Colonic mucosa (tissue), 4 donors: ENCODE results near the gene CDC42BPG. TPM values are rescaled to one million over a fixed set of nuclear protein-coding genes. Genes with fewer than 3 reads are reported as not detected.

Source experiments
- DNase-seq: peaks from one replicate; pipeline ENCODE4 v3.0.0-alpha.2; 2020
- H3K27ac ChIP-seq: fragments of 200-600 bp; one replicate; pipeline ENCODE4 v1.8.0; 2021
- H3K27me3 ChIP-seq: fragments of 200-600 bp; one replicate; pipeline ENCODE4 v1.8.0; 2021
- H3K36me3 ChIP-seq: fragments of 200-600 bp; one replicate; pipeline ENCODE4 v1.8.0; 2021
- H3K4me1 ChIP-seq: fragments of 200-600 bp; one replicate; pipeline ENCODE4 v1.8.0; 2021; ENCODE audit warnings: mild to moderate bottlenecking
- H3K4me3 ChIP-seq: fragments of 200-600 bp; one replicate; pipeline ENCODE4 v1.8.0; 2021
- H3K9ac ChIP-seq, 2 donors: one replicate each; pipeline ENCODE4 v1.7.0; 2013; ENCODE audit warnings: control low read depth in 2 of 2, low read depth in 2 of 2, low read length in 2 of 2
- H3K9me3 ChIP-seq: fragments of 200-600 bp; one replicate; pipeline ENCODE4 v1.8.0; 2021
- intact Hi-C: fragments of 100-400 bp; cut with DNase I; formaldehyde crosslinking; loops from one replicate; pipeline ENCODE4 v1.14.1; 2022
- total RNA-seq, 2 donors: library from RNA; stranded (reverse); fragmentation: NEBNext Ultra II Directional in 1 of 2; extraction: Animal tissue kit (Norgen Biotek cat#: 25700) in 1 of 2; gene quantifications; one replicate each; pipeline ENCODE4 v1.2.1, GENCODE V29; 2021
- TF ChIP-seq, protein P1 (sequence below): fragments of 200-600 bp; IDR thresholded peaks from one replicate; pipeline ENCODE4 v1.8.0; 2022; ENCODE audit warnings: antibody characterized with exemption, mild to moderate bottlenecking
- donor health status: healthy.
- donor health status: DM: no; HTN: no; CAD: no.
- donor health status: DM: no; HTN: no; CAD: no.

The CDC42BPG gene
- total RNA-seq, 2 donors from 2014 or later: 29.3 to 41.6 TPM

DNA sequence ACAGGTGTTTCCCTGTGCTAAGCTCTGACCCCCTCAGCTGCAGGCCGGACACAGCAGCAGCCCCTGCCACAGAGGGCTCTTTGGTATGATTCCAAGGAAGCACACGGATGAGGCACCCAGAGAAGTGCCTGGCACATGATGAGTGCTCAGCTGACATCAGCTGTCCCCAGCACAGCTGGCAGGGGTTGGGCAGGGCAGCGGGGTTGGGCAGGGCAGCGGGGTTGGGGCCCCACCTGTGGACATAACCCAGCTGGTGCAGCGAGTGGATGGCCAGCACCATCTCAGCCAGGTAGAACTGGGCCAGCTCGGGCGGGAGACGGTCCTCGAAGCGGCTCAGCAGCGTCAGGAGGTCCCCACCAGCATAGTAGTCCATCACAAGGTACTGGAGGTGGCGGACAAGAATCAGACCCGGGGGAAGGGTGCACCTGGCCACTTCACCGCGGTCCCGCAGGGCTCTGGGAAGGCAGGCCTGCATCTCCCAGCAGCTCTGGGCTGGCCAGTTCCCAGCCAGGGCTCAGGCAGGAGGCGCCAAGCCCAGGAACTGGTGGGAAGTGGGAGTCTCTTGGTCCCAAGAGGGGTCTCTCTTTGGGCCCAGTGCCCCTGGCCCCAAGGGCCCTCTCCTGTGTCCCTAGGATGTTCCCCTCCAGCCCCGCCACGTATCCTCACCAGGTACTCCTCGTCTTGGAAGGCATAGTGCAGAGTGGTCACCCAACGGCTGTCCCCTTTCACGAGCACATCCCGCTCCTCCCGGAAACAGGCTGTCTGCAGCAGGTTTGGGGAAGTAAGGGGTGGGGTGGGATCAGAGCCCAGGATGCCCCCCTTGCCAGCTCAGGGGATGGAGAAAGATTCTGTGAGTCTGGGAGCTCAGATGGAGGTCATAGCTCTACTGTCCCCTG, 4.3 kb downstream of the CDC42BPG start:
- Histone ChIP-seq H3K27ac (no peak overlapping the region), H3K4me3 (no peak overlapping the region), H3K27me3 (no peaks in the 10 kb centered on the region), H3K4me1 (no peaks in the 10 kb centered on the region), H3K36me3 (no peaks in the 10 kb centered on the region), H3K9me3 (no peaks in the 10 kb centered on the region), H3K9ac (no peak overlapping the region)
- intact Hi-C loops: loop anchor here (5.0 to 10.0 kb wide), 2 partner anchors 53 to 245 kb away; partner anchors contain the start of genes CDCA5 and ZFPL1
- TF ChIP-seq, protein P1, sequence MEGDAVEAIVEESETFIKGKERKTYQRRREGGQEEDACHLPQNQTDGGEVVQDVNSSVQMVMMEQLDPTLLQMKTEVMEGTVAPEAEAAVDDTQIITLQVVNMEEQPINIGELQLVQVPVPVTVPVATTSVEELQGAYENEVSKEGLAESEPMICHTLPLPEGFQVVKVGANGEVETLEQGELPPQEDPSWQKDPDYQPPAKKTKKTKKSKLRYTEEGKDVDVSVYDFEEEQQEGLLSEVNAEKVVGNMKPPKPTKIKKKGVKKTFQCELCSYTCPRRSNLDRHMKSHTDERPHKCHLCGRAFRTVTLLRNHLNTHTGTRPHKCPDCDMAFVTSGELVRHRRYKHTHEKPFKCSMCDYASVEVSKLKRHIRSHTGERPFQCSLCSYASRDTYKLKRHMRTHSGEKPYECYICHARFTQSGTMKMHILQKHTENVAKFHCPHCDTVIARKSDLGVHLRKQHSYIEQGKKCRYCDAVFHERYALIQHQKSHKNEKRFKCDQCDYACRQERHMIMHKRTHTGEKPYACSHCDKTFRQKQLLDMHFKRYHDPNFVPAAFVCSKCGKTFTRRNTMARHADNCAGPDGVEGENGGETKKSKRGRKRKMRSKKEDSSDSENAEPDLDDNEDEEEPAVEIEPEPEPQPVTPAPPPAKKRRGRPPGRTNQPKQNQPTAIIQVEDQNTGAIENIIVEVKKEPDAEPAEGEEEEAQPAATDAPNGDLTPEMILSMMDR: no peak
- DNase-seq: no peak

DNA sequence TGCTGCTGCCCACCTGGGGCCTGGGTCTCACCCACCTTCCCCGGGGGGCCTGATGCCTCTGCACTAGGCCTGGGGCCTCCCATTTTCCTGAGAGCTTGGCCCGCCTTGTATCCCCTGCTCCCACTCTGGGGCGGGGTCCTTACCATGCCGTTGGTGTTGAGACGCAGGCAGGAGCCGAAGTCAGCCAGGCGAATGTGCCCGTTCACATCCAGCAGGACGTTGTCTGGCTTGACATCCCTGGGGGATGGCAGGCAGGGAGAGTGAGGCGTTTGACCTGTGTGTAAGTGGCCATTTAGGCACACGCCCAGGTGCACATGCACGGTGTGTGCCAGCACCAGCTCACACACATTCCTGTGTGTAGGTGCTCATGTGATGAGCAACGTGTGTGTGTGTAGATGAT, 5.1 kb downstream of the CDC42BPG start:
- peaks cover 2% of the 10 kb centered on the region for H3K36me3 ChIP-seq
- H3K9ac ChIP-seq: no peak overlapping the region
- TF ChIP-seq, protein P1: no peak
- H3K4me3 ChIP-seq: no peak overlapping the region
- intact Hi-C loops: no loop called here
- no peaks in the 10 kb centered on the region for H3K9me3 ChIP-seq
- H3K27ac ChIP-seq: no peak overlapping the region
- no peaks in the 10 kb centered on the region for H3K27me3 ChIP-seq
- DNase-seq: no peak
- H3K4me1 ChIP-seq: no peaks in the 10 kb centered on the region

DNA sequence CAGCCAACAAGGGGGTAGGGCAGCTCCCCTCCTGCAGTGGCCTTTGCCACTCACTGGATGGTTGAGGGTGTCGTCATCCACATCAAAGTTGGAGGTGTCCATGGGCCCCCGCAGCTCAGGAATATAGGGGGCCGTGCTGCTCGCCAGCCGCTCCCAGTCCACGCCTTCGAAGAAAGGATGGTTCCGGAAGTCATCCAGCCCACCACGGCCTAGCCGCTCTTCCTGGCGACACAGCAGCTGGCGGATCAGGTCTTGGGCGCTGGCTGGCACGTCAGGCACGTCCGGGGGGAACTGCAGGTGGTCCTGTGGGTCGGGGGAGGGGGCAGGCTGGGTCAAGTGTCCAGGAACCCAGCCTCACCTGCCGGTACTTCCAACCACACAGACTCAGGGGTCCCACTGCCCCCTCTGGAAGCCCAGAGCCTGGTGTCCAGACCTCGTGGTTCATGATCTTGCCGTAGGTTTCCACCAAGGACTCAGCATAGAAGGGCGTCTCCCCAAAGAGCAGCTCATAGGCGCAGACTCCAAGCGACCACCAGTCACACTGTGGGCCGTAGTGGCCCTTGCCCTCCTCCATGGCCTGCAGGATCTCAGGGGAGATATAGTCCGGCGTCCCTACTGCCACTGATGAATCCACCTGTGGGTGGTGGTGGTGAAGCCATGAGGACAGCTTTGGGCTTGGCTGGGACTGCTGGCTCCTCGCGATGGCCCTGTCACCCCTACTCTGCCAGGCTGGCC, 5.7 kb downstream of the CDC42BPG start:
- DNase-seq: no peak
- Histone ChIP-seq H3K27ac (no peak overlapping the region), H3K36me3 (peaks cover 4% of the 10 kb centered on the region), H3K9ac (no peak overlapping the region), H3K4me1 (no peaks in the 10 kb centered on the region), H3K9me3 (no peaks in the 10 kb centered on the region), H3K4me3 (no peak overlapping the region), H3K27me3 (no peaks in the 10 kb centered on the region)
- intact Hi-C loops: no loop called here
- TF ChIP-seq, protein P1: no peak

DNA sequence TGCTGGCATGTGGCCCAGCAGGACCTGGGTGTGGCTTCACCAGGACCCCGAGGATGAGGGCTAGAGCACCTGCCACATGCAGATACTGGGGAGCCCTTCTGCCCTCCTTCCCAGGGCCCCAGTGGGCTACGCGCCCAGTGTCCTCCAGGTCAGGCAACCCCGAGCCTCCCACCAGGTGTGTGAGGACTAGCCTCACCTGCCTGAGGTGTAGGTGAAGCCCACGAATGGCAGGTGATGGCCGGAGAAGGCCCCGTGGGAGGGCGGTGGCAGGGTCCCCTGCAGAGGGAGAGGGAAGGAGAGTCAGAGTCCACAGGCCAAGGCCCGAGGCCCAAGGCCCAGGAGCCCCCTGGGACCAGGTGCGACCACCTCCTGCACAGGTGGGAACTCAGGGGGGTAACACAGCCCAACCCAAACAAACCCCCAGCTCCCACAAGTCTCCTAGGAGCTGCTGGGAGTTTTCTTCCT, 6.5 kb downstream of the CDC42BPG start:
- Histone ChIP-seq H3K27ac (no peak overlapping the region), H3K4me3 (no peak overlapping the region), H3K9me3 (no peaks in the 10 kb centered on the region), H3K27me3 (no peaks in the 10 kb centered on the region), H3K9ac (no peak overlapping the region), H3K36me3 (peaks cover 4% of the 10 kb centered on the region), H3K4me1 (no peaks in the 10 kb centered on the region)
- intact Hi-C loops: no loop called here
- no peak for DNase-seq
- TF ChIP-seq, protein P1: no peak

DNA sequence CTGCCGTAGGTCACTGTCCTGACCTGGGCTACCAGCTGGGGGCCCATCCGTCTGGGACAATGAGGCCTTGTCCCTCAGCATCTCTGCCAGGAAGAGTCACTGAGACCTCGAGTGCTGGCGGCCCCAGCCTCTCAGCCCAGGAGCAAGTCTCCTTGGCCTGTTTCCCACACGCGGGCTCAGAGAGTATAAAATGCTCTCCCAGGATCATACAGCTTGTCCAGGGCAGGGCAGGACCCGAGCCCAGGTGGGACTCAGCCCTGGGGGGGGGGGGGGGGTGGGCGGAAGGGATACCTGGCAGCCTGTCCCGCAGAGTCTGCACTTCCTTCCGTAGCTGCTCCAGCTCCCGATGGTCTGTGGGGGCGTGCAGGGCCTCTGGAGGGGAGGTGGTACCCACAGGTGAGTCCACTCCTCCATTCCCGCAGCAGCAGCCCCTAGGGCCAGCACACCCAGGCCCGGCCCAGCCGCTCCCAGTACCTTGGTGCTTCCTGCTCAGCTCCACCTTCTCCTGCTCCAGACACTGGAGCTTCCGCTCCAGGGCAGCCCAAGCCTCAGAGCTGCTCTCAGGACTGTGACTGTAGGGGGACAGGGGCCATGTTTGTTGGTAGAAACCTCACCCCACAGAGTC, 7.9 kb downstream of the CDC42BPG start:
- H3K9ac ChIP-seq: no peak overlapping the region
- no peak overlapping the region for H3K4me3 ChIP-seq
- intact Hi-C loops: no loop called here
- no peak overlapping the region for H3K27ac ChIP-seq
- H3K27me3 ChIP-seq: no peaks in the 10 kb centered on the region
- TF ChIP-seq, protein P1: no peak
- no peaks in the 10 kb centered on the region for H3K9me3 ChIP-seq
- DNase-seq: no peak
- peaks cover 4% of the 10 kb centered on the region for H3K36me3 ChIP-seq
- H3K4me1 ChIP-seq: no peaks in the 10 kb centered on the region
